GM12892 (cell line): Measurements from ENCODE around the gene PDE4DIP.
"Not testable (repeated sequence)": the region's sequence is repeated elsewhere in the genome, so short reads cannot be mapped to it uniquely, and the experiment has no call there.

Experiments used
- DNase-seq: peaks from one replicate; pipeline ENCODE4 v3.0.0; 2011; ENCODE audit not compliant: insufficient read length
- FAIRE-seq: peaks from 2 replicates; lab custom pipeline; 2011; peaks lifted over from hg19 to GRCh38; lab: Jason Lieb, UNC

The PDE4DIP gene

GRCh38 chr1:149012599-149012998, 168.4 kb downstream of the PDE4DIP start:
- not testable (repeated sequence) for FAIRE-seq, DNase-seq

- DNase-seq, FAIRE-seq: not testable (repeated sequence)
These were observed 169.3 kb downstream of the PDE4DIP start for GRCh38 chr1:149013513-149013912.

- not testable (repeated sequence) for FAIRE-seq, DNase-seq
These were observed 171.3 kb downstream of the PDE4DIP start for GRCh38 chr1:149015522-149015921.

- FAIRE-seq, DNase-seq: not testable (repeated sequence)
These were observed 172.4 kb downstream of the PDE4DIP start for GRCh38 chr1:149016626-149017025.

- DNase-seq, FAIRE-seq: not testable (repeated sequence)
These were observed 174.3 kb downstream of the PDE4DIP start for GRCh38 chr1:149018577-149018976.

- FAIRE-seq, DNase-seq: not testable (repeated sequence)
These were observed 180.1 kb downstream of the PDE4DIP start for GRCh38 chr1:149024327-149024726.

- FAIRE-seq, DNase-seq: not testable (repeated sequence)
These were observed 189.7 kb downstream of the PDE4DIP start for GRCh38 chr1:149033916-149034315.

- not testable (repeated sequence) for DNase-seq, FAIRE-seq
These were observed 198.8 kb downstream of the PDE4DIP start for GRCh38 chr1:149043056-149043455.

GRCh38 chr1:149064611-149065010, 220.4 kb downstream of the PDE4DIP start:
- DNase-seq, FAIRE-seq: not testable (repeated sequence)

GRCh38 chr1:149075505-149076127, 231.4 kb downstream of the PDE4DIP start:
- not testable (repeated sequence) for FAIRE-seq, DNase-seq
